Non-pigmented ciliary epithelial cell (primary cell): Measurements from ENCODE around the gene NPAS3.

Source experiments
- DNase-seq: peaks from one replicate; pipeline ENCODE4 v3.0.0-alpha.2; 2010; ENCODE audit warnings: low read depth

The NPAS3 gene

GRCh38 chr14:33837943-33838683, 899.4 kb downstream of the NPAS3 start:
- no peak for DNase-seq

GRCh38 chr14:33839193-33840076, 900.8 kb downstream of the NPAS3 start:
- DNase-seq, result no peak

- DNase-seq, result no peak
Observed at GRCh38 chr14:33840797-33841196, 902.1 kb downstream of the NPAS3 start.

GRCh38 chr14:33842299-33842698, 903.6 kb downstream of the NPAS3 start:
- no peak for DNase-seq

GRCh38 chr14:33844118-33844517, 905.4 kb downstream of the NPAS3 start:
- no peak for DNase-seq

GRCh38 chr14:33846100-33846824, 907.6 kb downstream of the NPAS3 start:
- DNase-seq, result no peak

GRCh38 chr14:33847066-33847465, 908.4 kb downstream of the NPAS3 start:
- DNase-seq, result no peak

- DNase-seq, result no peak
Observed at GRCh38 chr14:33848009-33848408, 909.3 kb downstream of the NPAS3 start.

GRCh38 chr14:33848706-33849454, 910.2 kb downstream of the NPAS3 start:
- no peak for DNase-seq

GRCh38 chr14:33849455-33849801, 910.7 kb downstream of the NPAS3 start:
- no peak for DNase-seq

- DNase-seq, result no peak
Observed at GRCh38 chr14:33850826-33851225, 912.1 kb downstream of the NPAS3 start.

- DNase-seq, result no peak
Observed at GRCh38 chr14:33851366-33851765, 912.7 kb downstream of the NPAS3 start.

- DNase-seq, result no peak
Observed at GRCh38 chr14:33851931-33852330, 913.3 kb downstream of the NPAS3 start.
